HUDEP-2 (cell line): ENCODE data around the gene GORASP2.

Source experiments
- DNase-seq, 76 experiments: peaks; one replicate each; lab custom pipeline; 2025; ENCODE audit not compliant: unreplicated experiment in 76 of 76; lab: John Stamatoyannopoulos, UW

GORASP2 gene

DNA sequence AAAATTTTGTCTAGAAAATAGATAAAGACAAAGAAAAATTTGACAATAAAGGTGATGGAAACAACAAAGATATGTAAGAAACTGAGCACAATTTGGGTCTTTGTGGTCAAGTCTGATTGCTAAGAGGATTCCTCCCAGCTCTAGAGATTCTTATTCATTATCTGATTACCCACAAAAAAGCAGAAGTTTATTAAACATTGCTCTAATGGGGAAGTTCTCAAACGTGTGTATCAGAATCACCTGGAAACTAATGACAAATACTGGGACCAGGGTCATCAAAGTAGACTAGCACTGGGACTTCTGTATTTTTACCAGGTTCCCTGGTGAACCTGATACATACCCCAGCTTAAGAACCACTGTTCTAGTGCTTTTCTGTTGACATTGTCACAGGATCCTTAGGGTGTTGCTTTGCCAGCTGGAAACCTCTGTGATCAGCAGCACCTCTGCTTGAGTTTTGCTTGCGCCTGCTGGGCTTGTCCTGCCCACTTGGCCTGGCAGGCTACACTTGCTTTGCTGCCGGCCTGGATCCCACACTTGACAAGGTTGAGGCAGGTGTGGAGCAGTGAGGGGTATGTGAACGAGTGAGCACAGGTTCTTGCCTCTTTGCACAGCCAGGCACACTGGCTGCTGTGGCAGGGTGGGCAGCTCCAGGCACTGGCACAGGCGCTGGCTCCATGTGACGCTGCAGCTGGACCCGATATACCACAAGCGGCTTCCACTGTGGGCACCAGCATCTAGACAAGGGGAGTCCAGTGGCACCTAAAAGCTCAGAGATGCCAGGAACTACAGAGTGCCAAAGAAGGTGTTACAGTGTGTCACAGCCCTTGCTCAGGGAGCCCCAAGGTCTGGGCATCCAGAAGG lies 6.2 kb upstream of the GORASP2 start:
- no peak for DNase-seq

DNA sequence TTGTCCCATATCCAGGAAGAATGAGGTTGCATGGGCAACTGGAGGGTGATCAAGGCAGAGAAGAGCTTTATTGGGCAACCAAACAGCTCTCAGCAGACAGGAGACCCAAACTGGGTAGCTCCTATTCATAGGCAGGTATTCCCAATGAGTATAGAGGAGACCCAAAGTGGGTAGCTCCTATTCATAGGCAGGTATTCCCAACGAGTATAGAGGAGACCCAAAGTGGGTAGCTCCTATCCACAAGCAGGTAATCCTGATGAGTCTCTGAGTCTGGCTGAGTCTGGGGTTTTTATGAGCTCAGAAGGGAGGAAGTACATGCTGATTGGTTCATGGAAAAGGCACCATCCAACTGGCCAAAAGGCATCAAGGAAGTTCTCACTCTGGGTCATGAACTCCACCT lies 5.3 kb upstream of the GORASP2 start:
- DNase-seq = no peak

DNA sequence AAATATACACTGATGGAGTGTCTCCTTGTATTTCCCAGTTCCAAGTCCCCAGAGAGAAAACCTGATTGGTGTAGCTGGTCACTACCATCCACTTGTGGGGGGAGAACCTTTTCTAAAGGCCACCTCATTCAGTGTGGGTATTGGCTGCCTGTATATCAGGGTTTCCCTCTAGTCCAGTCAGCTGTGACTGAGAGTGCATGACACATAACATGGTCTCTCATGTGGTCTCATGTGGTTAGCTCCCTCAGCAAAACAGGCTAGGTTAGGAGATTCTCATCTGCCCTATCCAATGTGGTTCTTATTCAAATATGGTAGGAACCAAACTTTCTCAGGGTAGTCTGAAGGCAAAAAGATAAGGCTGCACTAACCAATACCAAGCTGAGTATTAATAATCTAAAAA lies 4.1 kb upstream of the GORASP2 start:
- DNase-seq = no peak

- DNase-seq = no peak
Measured at GRCh38 chr2:170925923-170926322, 3.1 kb upstream of the GORASP2 start.

GRCh38 chr2:170926743-170927297 lies 2.2 kb upstream of the GORASP2 start:
- no peak for DNase-seq

- peak in 19 of 76 experiments; percentile 1 to 42 (median 26) for DNase-seq
Measured at GRCh38 chr2:170928036-170928823, 823 bp upstream of the GORASP2 start.

- peak in 20 of 76 experiments; percentile 1 to 48 (median 25) for DNase-seq
Measured at GRCh38 chr2:170929686-170930050, 615 bp downstream of the GORASP2 start.

GRCh38 chr2:170930131-170930990 lies 1.3 kb downstream of the GORASP2 start:
- DNase-seq = peak in 43 of 76 experiments; percentile 0 to 60 (median 15)

DNA sequence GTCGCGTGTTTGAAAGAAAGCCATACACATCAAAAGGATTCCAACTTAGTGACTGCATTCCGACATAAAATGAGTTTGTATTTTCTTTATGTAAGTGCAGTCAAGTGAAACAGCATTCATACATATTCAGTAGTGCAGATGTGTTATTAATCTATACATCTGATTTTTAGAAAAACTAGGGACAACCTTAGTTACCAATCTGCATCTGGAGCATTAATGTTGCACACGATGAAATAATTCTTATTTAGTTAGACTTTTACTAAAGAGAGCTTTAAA lies 1.9 kb downstream of the GORASP2 start:
- DNase-seq = no peak

GRCh38 chr2:170932166-170932565 lies 3.1 kb downstream of the GORASP2 start:
- no peak for DNase-seq

GRCh38 chr2:170932948-170933347 lies 3.9 kb downstream of the GORASP2 start:
- DNase-seq = no peak

GRCh38 chr2:170937709-170938379 lies 8.8 kb downstream of the GORASP2 start:
- peak in 5 of 76 experiments; percentile 1 to 2 (median 2) for DNase-seq

DNA sequence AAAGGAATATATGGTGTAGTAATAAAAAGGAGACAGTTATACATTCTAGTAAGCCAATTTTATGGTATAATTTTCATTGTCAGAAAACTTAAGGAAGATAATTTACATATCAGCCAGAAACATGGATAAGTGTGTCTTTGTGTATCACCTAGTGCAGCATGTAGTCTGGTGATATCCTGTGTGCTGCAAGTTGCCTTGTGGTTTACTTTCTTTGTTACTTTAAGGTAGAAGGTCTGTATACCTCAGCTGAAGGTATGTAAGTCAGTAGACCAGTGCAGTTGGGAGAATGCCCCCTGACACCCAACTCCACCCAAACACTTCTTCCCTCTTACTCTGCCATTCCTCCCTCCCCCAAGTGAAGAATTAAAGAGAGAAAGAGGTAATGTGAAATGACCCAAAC lies 11.0 kb downstream of the GORASP2 start:
- no peak for DNase-seq

- no peak for DNase-seq
Measured at GRCh38 chr2:170942615-170943014, 13.6 kb downstream of the GORASP2 start.

GRCh38 chr2:170943041-170943440 lies 14.0 kb downstream of the GORASP2 start:
- DNase-seq = no peak

DNA sequence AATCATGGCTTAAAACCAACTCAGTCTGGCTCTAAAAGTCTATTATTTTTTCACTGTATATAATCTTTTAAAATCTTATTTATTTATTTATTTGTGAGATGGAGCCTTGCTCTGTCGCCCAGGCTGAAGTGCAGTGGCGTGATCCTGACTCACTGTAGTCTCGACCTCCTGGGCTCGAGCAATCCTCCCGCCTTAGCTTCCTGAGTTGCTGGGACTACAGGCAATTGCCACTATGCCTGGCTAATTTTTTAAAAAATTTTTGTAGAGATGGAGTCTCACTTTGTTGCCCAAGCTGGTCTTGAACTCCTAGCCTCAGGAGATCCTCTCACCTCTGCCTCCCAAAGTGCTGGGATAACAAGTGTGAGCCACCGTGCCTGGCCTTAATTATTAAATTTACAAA lies 14.5 kb downstream of the GORASP2 start:
- no peak for DNase-seq

DNA sequence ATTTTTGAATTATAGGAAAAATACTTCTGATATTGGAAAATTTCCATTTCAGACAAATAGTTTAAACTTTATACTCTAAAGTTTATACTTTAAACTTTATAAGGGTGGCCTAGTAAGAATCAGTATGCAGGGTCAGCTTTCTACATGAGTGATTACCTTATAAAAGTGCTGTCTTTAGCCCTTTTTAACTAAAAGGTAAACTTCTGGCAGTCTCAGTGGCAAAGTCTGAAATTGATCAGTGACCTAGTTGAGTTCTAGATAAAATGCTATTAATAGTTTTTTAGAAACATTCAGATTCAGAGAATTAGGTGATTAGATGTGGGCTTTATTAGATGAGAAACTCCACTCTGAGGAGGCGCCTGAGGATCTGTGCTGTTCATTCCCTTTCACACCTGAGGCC lies 15.5 kb downstream of the GORASP2 start:
- no peak for DNase-seq

GRCh38 chr2:170949415-170949814 lies 20.4 kb downstream of the GORASP2 start:
- no peak for DNase-seq

- DNase-seq = no peak
Measured at GRCh38 chr2:170950221-170950761, 21.2 kb downstream of the GORASP2 start.

DNA sequence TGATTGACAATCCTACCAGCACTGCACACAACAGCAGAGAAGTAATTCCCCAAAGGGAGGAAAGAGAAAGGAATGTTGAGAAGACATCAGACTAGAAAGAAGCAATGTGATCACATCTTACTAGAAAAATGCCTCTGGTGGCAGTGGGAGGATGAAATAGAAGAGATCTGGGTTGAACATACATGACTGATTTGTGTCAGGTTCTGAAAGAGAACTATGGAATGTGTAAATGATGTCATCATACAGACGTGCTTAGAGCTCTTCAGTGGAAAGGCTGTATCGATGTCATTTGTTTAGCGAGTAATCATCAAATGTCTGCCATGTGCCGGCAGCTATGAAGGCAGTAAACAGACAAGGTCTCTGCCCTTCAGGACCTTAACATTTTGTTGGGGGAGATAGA lies 24.9 kb downstream of the GORASP2 start:
- no peak for DNase-seq
